GM12878 (cell line): ENCODE results near the gene SNN. TPM values are rescaled to one million over a fixed set of nuclear protein-coding genes. Genes with fewer than 3 reads are reported as not detected.

Experiments
- CREB1 ChIP-seq: IDR thresholded peaks from 2 replicates; pipeline ENCODE4 v1.6.1; 2012; ENCODE audit warnings: low read depth, mild to moderate bottlenecking, inconsistent platforms
- IRF4 ChIP-seq: IDR thresholded peaks from 2 replicates; pipeline ENCODE4 v1.6.1; 2011; ENCODE audit warnings: low read depth, low read length
- NBN ChIP-seq: fragments of 450-650 bp; IDR thresholded peaks from 2 replicates; pipeline ENCODE4 v1.6.1; 2016
- NFXL1 ChIP-seq: fragments of 450-650 bp; IDR thresholded peaks from 2 replicates; pipeline ENCODE4 v1.6.1; 2017; ENCODE audit warnings: antibody characterized with exemption, mild to moderate bottlenecking, borderline replicate concordance
- POLR2A ChIP-seq: IDR thresholded peaks from 2 replicates; pipeline ENCODE4 v1.6.1; 2011; ENCODE audit warnings: low read depth, mild to moderate bottlenecking, low read length
- RAD21 ChIP-seq: IDR thresholded peaks from 2 replicates; pipeline ENCODE4 v1.6.1; 2011; ENCODE audit warnings: mild to moderate bottlenecking, low read depth, low read length, moderate library complexity; ENCODE audit not compliant: insufficient read depth
- RCOR1 ChIP-seq: conservative IDR thresholded peaks from 2 replicates; pipeline ENCODE4 v1.6.1; 2012; ENCODE audit warnings: low read depth, low read length, improper control_type of control experiment
- WRNIP1 ChIP-seq: IDR thresholded peaks from 2 replicates; pipeline ENCODE4 v1.6.1; 2011; ENCODE audit warnings: low read depth, low read length, improper control_type of control experiment, borderline replicate concordance
- polyA plus RNA-seq, 11 experiments: library from polyadenylated mRNA; depleted of rRNA in 4 of 11; unstranded in 6 of 11; stranded (reverse) in 5 of 11; fragments of >200 nt; fragmentation: Nextera tagmentation in 4 of 11; fragmentation: Illumina TruSeq in 1 of 11; extraction: Ambion mirVana in 4 of 11; extraction: Trizol in 1 of 11; gene quantifications; 1 replicate in 1 of 11; 2 replicates in 10 of 11; pipeline versions ENCODE4 v1.2.1 to v1.2.3, GENCODE V29; 2011 to 2016; ENCODE audit warnings: inconsistent platforms in 2 of 11, missing spikeins in 2 of 11, low read depth in 1 of 11
- total RNA-seq, 4 experiments: library from RNA; depleted of rRNA in 3 of 4; stranded (reverse); fragments of >200 nt in 3 of 4; fragmentation: Illumina TruSeq in 1 of 4; extraction: Trizol in 1 of 4; gene quantifications; 2 replicates each; pipeline versions ENCODE4 v1.2.1 to v1.2.3, GENCODE V29; 2013 to 2021
- TF ChIP-seq, protein P1 (sequence below), 3 experiments: IDR thresholded peaks in 2 of 3; conservative IDR thresholded peaks in 1 of 3; 2 replicates each; pipeline ENCODE4 v1.5.1; 2011; ENCODE audit warnings: low read depth in 3 of 3, low read length in 3 of 3, mild to moderate bottlenecking in 3 of 3, control low read depth in 2 of 3, moderate library complexity in 2 of 3, inconsistent platforms in 1 of 3, mixed read lengths in 1 of 3; ENCODE audit not compliant: control insufficient read depth in 2 of 3, insufficient read depth in 1 of 3; ENCODE audit errors: extremely low read depth in 1 of 3
- TF ChIP-seq, protein P2 (sequence below): fragments of 450-650 bp; IDR thresholded peaks from 2 replicates; pipeline ENCODE4 v1.6.1; 2017; ENCODE audit warnings: borderline replicate concordance
- TF ChIP-seq, protein P3 (sequence below): IDR thresholded peaks from 2 replicates; pipeline ENCODE4 v1.6.1; 2012; ENCODE audit warnings: low read length, inconsistent platforms

The SNN gene
- total and polyA plus RNA-seq, 10 of the 15 experiments (the other 5 are each of a cell fraction or from before 2014, with no cell fraction given): 2.2 to 43.4 (median 27.8) TPM

DNA sequence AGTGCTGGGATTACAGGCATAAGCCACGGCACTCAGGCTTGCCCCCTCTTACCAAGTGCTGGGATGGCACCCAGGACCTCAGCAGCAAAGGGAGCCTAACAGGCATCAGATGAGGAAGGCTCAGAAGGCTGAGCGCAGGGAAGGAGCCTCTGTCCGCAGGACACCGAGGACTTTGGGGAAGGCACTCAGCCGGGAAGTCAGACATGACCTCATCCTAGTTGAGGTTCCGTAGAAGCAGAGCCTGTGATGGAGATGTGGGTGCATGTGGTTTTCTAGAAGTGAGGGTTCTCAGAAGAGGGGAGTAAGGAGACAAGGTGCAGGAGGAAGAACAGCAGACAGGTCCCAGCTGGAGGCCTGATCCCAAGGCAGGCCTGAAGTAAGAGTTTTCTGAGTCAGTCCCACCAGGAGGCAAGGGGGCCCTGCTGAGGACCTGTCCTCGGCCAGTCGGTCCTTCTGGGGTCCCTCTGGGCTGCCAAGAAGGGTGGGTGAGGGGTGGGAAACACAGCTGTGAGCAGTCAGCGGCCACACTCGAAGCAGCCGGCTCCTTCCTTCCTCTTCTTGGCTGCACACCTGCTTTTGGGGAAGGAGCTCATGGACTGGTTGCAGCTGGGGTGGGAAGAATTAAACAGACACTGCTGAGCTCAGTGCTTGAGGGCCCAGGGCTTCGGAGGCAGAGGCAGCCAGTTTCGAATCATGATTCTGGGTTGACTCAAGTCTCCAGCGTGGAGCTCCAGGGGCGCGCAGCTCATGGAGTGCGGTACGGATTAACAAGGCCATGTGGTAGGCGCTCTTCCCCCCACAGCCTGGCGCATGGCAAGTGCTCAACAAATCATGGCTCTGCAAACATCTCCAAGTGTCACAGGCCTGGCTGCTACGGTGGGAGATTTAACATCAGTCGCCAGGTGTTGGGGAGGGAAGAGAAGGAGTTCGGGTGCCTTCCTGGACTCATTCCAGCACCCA lies 38.9 kb upstream of the SNN start (continued):
- TF ChIP-seq NFXL1 (no peak), POLR2A (no peak), WRNIP1 (no peak), RCOR1 (no peak), IRF4 (no peak), RAD21 (no peak), NBN (no peak), CREB1 (peak; percentile 31; the same call in 1 of the 2 replicates)
- TF ChIP-seq, protein P1, sequence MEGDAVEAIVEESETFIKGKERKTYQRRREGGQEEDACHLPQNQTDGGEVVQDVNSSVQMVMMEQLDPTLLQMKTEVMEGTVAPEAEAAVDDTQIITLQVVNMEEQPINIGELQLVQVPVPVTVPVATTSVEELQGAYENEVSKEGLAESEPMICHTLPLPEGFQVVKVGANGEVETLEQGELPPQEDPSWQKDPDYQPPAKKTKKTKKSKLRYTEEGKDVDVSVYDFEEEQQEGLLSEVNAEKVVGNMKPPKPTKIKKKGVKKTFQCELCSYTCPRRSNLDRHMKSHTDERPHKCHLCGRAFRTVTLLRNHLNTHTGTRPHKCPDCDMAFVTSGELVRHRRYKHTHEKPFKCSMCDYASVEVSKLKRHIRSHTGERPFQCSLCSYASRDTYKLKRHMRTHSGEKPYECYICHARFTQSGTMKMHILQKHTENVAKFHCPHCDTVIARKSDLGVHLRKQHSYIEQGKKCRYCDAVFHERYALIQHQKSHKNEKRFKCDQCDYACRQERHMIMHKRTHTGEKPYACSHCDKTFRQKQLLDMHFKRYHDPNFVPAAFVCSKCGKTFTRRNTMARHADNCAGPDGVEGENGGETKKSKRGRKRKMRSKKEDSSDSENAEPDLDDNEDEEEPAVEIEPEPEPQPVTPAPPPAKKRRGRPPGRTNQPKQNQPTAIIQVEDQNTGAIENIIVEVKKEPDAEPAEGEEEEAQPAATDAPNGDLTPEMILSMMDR (IDR thresholded peaks at IDR 0.05 in 2 of 3, conservative IDR thresholded peaks at IDR 0.05 in 1 of 3; ENCODE audit: control insufficient read depth in 2 of 3, extremely low read depth in 1 of 3, insufficient read depth in 1 of 3, low read depth in 3 of 3, low read length in 3 of 3): no peak
- TF ChIP-seq, protein P2, sequence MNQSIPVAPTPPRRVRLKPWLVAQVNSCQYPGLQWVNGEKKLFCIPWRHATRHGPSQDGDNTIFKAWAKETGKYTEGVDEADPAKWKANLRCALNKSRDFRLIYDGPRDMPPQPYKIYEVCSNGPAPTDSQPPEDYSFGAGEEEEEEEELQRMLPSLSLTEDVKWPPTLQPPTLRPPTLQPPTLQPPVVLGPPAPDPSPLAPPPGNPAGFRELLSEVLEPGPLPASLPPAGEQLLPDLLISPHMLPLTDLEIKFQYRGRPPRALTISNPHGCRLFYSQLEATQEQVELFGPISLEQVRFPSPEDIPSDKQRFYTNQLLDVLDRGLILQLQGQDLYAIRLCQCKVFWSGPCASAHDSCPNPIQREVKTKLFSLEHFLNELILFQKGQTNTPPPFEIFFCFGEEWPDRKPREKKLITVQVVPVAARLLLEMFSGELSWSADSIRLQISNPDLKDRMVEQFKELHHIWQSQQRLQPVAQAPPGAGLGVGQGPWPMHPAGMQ: no peak
- TF ChIP-seq, protein P3, sequence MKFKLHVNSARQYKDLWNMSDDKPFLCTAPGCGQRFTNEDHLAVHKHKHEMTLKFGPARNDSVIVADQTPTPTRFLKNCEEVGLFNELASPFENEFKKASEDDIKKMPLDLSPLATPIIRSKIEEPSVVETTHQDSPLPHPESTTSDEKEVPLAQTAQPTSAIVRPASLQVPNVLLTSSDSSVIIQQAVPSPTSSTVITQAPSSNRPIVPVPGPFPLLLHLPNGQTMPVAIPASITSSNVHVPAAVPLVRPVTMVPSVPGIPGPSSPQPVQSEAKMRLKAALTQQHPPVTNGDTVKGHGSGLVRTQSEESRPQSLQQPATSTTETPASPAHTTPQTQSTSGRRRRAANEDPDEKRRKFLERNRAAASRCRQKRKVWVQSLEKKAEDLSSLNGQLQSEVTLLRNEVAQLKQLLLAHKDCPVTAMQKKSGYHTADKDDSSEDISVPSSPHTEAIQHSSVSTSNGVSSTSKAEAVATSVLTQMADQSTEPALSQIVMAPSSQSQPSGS: no peak
